SK-N-SH (cell line): ENCODE results near the gene STIM1. TPM values are rescaled to one million over a fixed set of nuclear protein-coding genes. Genes with fewer than 3 reads are reported as not detected.

Experiments
- CTCF ChIA-PET: fragments of 300-600, 350-600 bp; formaldehyde crosslinking; extraction: SDS; loops from one replicate; lab custom pipeline; 2021; lab: Yijun Ruan, JAX
- POLR2A ChIA-PET: fragments of 350-600 bp; sonication (Branson Sonifier 250); formaldehyde crosslinking; extraction: SDS; loops from one replicate; lab custom pipeline; 2020; ENCODE audit warnings: antibody characterized with exemption, inconsistent platforms; lab: Yijun Ruan, JAX
- DNase-seq: peaks from one replicate; pipeline ENCODE4 v3.0.0; 2012
- H2AFZ ChIP-seq: fragments of 200-600 bp; sonication (generic); 2 replicates; pipeline ENCODE4 v1.8.1; 2016; ENCODE audit warnings: antibody characterized with exemption, mild to moderate bottlenecking, low read depth
- H3F3A ChIP-seq: fragments of 200-600 bp; sonication (generic); replicated peaks from 2 replicates; pipeline ENCODE3; 2016; ENCODE audit warnings: antibody characterized with exemption, mild to moderate bottlenecking; ENCODE audit not compliant: insufficient read depth
- H3K27ac ChIP-seq, 2 experiments: fragments of 200-500 bp in 1 of 2; fragments of 200-600 bp in 1 of 2; sonication (Bioruptor generic) in 1 of 2; sonication (generic), shearing (Covaris generic) in 1 of 2; 2 replicates each; pipeline versions ENCODE4 v1.5.1 to v1.6.1; 2014 to 2016; ENCODE audit warnings: low read depth in 2 of 2, inconsistent platforms in 1 of 2, low read length in 1 of 2, mild to moderate bottlenecking in 1 of 2, mixed read lengths in 1 of 2
- H3K27me3 ChIP-seq: fragments of 200-600 bp; sonication (generic), shearing (Covaris generic); 2 replicates; pipeline ENCODE4 v1.6.1; 2016; ENCODE audit warnings: mixed run types; ENCODE audit not compliant: insufficient read depth
- H3K36me3 ChIP-seq, 2 experiments: fragments of 200-500 bp in 1 of 2; fragments of 200-600 bp in 1 of 2; sonication (Bioruptor generic) in 1 of 2; sonication (generic) in 1 of 2; replicated peaks in 1 of 2; 2 replicates each; pipeline versions ENCODE3 to v1.5.1; 2014 to 2016; ENCODE audit warnings: low read length in 1 of 2, mild to moderate bottlenecking in 1 of 2; ENCODE audit not compliant: insufficient read depth in 2 of 2, control insufficient read depth in 1 of 2
- H3K4me1 ChIP-seq, 2 experiments: fragments of 200-500 bp in 1 of 2; fragments of 200-600 bp in 1 of 2; sonication (Bioruptor generic) in 1 of 2; sonication (generic), shearing (Covaris generic) in 1 of 2; 2 replicates each; pipeline versions ENCODE4 v1.5.1 to v1.6.1; 2014 to 2016; ENCODE audit warnings: low read depth in 1 of 2, low read length in 1 of 2, mixed run types in 1 of 2; ENCODE audit not compliant: insufficient read depth in 2 of 2, control insufficient read depth in 1 of 2
- H3K4me2 ChIP-seq: fragments of 200-600 bp; sonication (generic), shearing (Covaris generic); 2 replicates; pipeline ENCODE4 v1.6.1; 2017; ENCODE audit warnings: mixed run types
- H3K4me3 ChIP-seq, 2 experiments: fragments of 200-500 bp in 1 of 2; fragments of 200-600 bp in 1 of 2; sonication (Bioruptor generic) in 1 of 2; sonication (generic), shearing (Covaris generic) in 1 of 2; 2 replicates each; pipeline versions ENCODE4 v1.5.1 to v1.8.1; 2014 to 2016; ENCODE audit warnings: low read depth in 2 of 2, inconsistent platforms in 1 of 2, low read length in 1 of 2, mild to moderate bottlenecking in 1 of 2, mixed read lengths in 1 of 2, moderate library complexity in 1 of 2
- H3K79me2 ChIP-seq: fragments of 200-600 bp; sonication (generic); 2 replicates; pipeline ENCODE4 v1.8.1; 2017; ENCODE audit warnings: mild to moderate bottlenecking; ENCODE audit not compliant: insufficient read depth
- H3K9ac ChIP-seq: fragments of 200-600 bp; sonication (generic); 2 replicates; pipeline ENCODE4 v1.6.1; 2017; ENCODE audit warnings: mixed run types
- H3K9me2 ChIP-seq: fragments of 200-600 bp; sonication (generic); 2 replicates; pipeline ENCODE4 v1.6.1; 2017; ENCODE audit warnings: mixed run types
- H3K9me3 ChIP-seq: fragments of 200-600 bp; sonication (generic); 2 replicates; pipeline ENCODE4 v1.6.1; 2017; ENCODE audit warnings: mixed run types, mild to moderate bottlenecking, moderate library complexity
- H4K20me1 ChIP-seq: fragments of 200-600 bp; sonication (generic); 2 replicates; pipeline ENCODE4 v1.6.1; 2017; ENCODE audit warnings: mild to moderate bottlenecking, mixed run types; ENCODE audit not compliant: insufficient read depth
- CHD2 ChIP-seq: fragments of 150-350 bp; IDR thresholded peaks from 2 replicates; pipeline ENCODE4 v1.6.1; 2018; ENCODE audit warnings: low read length; ENCODE audit not compliant: partially characterized antibody
- CTCF ChIP-seq: fragments of 200-600 bp; sonication (generic); IDR thresholded peaks from 2 replicates; pipeline ENCODE4 v1.6.1; 2017; ENCODE audit warnings: antibody characterized with exemption, mild to moderate bottlenecking, moderate library complexity
- ELF1 ChIP-seq: IDR thresholded peaks from 2 replicates; pipeline ENCODE4 v1.4.0; 2012
- EP300 ChIP-seq, 2 experiments: IDR thresholded peaks; 2 replicates each; pipeline versions ENCODE4 v1.4.0 to v1.6.1; 2012; ENCODE audit warnings: borderline replicate concordance in 1 of 2, low read depth in 1 of 2, low read length in 1 of 2
- EZH2phosphoT487 ChIP-seq: fragments of 200-600 bp; sonication (generic); IDR thresholded peaks from 2 replicates; pipeline ENCODE4 v1.6.1; 2017; ENCODE audit warnings: low read depth, mixed run types, mild to moderate bottlenecking, antibody characterized with exemption, moderate library complexity, borderline replicate concordance
- FOSL2 ChIP-seq: IDR thresholded peaks from 2 replicates; pipeline ENCODE4 v1.4.0; 2012; ENCODE audit warnings: low read depth, mild to moderate bottlenecking, moderate library complexity, borderline replicate concordance
- FOXM1 ChIP-seq: IDR thresholded peaks from 2 replicates; pipeline ENCODE4 v1.4.0; 2012; ENCODE audit warnings: low read depth, mild to moderate bottlenecking
- GABPA ChIP-seq: IDR thresholded peaks from 2 replicates; pipeline ENCODE4 v1.4.0; 2012; ENCODE audit warnings: low read depth, mild to moderate bottlenecking
- MAX ChIP-seq: IDR thresholded peaks from 2 replicates; pipeline ENCODE4 v1.4.0; 2012; ENCODE audit warnings: low read depth
- MXI1 ChIP-seq: IDR thresholded peaks from 2 replicates; pipeline ENCODE4 v1.6.1; 2012; ENCODE audit warnings: mild to moderate bottlenecking, low read depth, low read length, improper control_type of control experiment
- NFIC ChIP-seq: IDR thresholded peaks from 2 replicates; pipeline ENCODE4 v1.4.0; 2012; ENCODE audit warnings: borderline replicate concordance
- NRF1 ChIP-seq: IDR thresholded peaks from 2 replicates; pipeline ENCODE4 v1.6.1; 2012; ENCODE audit warnings: low read depth, mild to moderate bottlenecking, low read length
- PBX3 ChIP-seq: IDR thresholded peaks from 2 replicates; pipeline ENCODE4; 2012
- POLR2AphosphoS5 ChIP-seq: IDR thresholded peaks from 2 replicates; pipeline ENCODE4 v1.6.1; 2012; ENCODE audit warnings: low read depth, low read length
- RAD21 ChIP-seq: IDR thresholded peaks from 2 replicates; pipeline ENCODE4 v1.6.1; 2012; ENCODE audit warnings: mild to moderate bottlenecking, low read length
- RCOR1 ChIP-seq: fragments of 150-350 bp; IDR thresholded peaks from 2 replicates; pipeline ENCODE4 v1.6.1; 2017; ENCODE audit warnings: antibody characterized with exemption, low read length
- RFX5 ChIP-seq: IDR thresholded peaks from 2 replicates; pipeline ENCODE4 v1.6.1; 2012; ENCODE audit warnings: mild to moderate bottlenecking, improper control_type of control experiment, low read length
- SMC3 ChIP-seq: IDR thresholded peaks from 2 replicates; pipeline ENCODE4 v1.6.1; 2012; ENCODE audit warnings: low read depth, low read length, improper control_type of control experiment
- TAF1 ChIP-seq: IDR thresholded peaks from 2 replicates; pipeline ENCODE4 v1.6.1; 2012; ENCODE audit warnings: low read depth, mild to moderate bottlenecking, low read length, moderate library complexity, borderline replicate concordance
- TEAD4 ChIP-seq: IDR thresholded peaks from 2 replicates; pipeline ENCODE4 v1.4.0; 2012; ENCODE audit warnings: mild to moderate bottlenecking, borderline replicate concordance; ENCODE audit not compliant: insufficient read depth
- USF1 ChIP-seq: IDR thresholded peaks from 2 replicates; pipeline ENCODE4 v1.4.0; 2012; ENCODE audit warnings: low read depth, borderline replicate concordance
- USF2 ChIP-seq: fragments of 150-350 bp; IDR thresholded peaks from 2 replicates; pipeline ENCODE4 v1.6.1; 2017; ENCODE audit warnings: antibody characterized with exemption, low read length, low read depth, borderline replicate concordance
- YY1 ChIP-seq: IDR thresholded peaks from 2 replicates; pipeline ENCODE4 v1.4.0; 2012; ENCODE audit warnings: low read depth, mild to moderate bottlenecking
- ZBTB33 ChIP-seq: IDR thresholded peaks from 2 replicates; pipeline ENCODE4 v1.4.0; 2012; ENCODE audit warnings: low read depth, borderline replicate concordance
- WGBS: methylation state at CpG from one replicate; pipeline ENCODE4 v1.1.6; 2017; ENCODE audit warnings: low lambda C conversion rate; 5-methylcytosine and 5-hydroxymethylcytosine counted together
- polyA plus RNA-seq, 3 experiments: library from polyadenylated mRNA; depleted of rRNA; stranded (reverse); fragments of >200 nt; gene quantifications; 2 replicates each; pipeline ENCODE4 v1.2.3, GENCODE V29; 2012

The STIM1 gene
- 21.8 and 29.5 TPM in 2 replicates for polyA plus RNA-seq (2012; rRNA removed)
- polyA plus RNA-seq (2012; cell fraction: cytosol; rRNA removed) = 21.3 and 29.7 TPM in 2 replicates
- polyA plus RNA-seq (2012; cell fraction: nucleus; rRNA removed) = 32.6 and 41.8 TPM in 2 replicates

- H3K36me3 ChIP-seq = no peaks in the 10 kb centered on the region
- TF ChIP-seq TEAD4 (0 out of 2 replicates have a peak, but pooled peaks have one; percentile 5), TAF1 (no peak), RAD21 (peak; percentile 85), NRF1 (peak; percentile 58), CTCF (peak; percentile 83), PBX3 (no peak), YY1 (no peak), SMC3 (peak; percentile 93), MAX (peak; percentile 56), FOXM1 (0 out of 2 replicates have a peak, but pooled peaks have one; percentile 22), RFX5 (peak; percentile 84), CHD2 (peak; percentile 82), NFIC (no peak), USF2 (no peak), ZBTB33 (no peak), ELF1 (peak; percentile 22; the same call in 1 of the 2 replicates), FOSL2 (no peak), GABPA (no peak), MXI1 (0 out of 2 replicates have a peak, but pooled peaks have one; percentile 55), RCOR1 (no peak), POLR2AphosphoS5 (peak; percentile 18; the same call in 1 of the 2 replicates), EP300 (IDR thresholded peaks at IDR 0.05; ENCODE audit: borderline replicate concordance in 1 of 2, low read depth in 1 of 2, low read length in 1 of 2) (peak; percentile 19 to 25; a peak in 2 of 4 replicates), EZH2phosphoT487 (no peak), USF1 (no peak)
- peak; percentile 95 for DNase-seq
- peak within 1 kb of the TSS; percentile 87 to 89 for H3K4me3 ChIP-seq
- H3K4me1 ChIP-seq = peaks cover 27 to 28% of the 10 kb centered on the region in 2 experiments; a peak in 3 of 4 replicates
- H3K9me3 ChIP-seq = no peaks in the 10 kb centered on the region
- CTCF ChIA-PET = interaction anchor here (0.6 to 18.6 kb wide), 59 partner anchors 10 to 332 kb away, joined by 3 to 636 read pairs (median 7); partner anchors contain the start of genes PGAP2 and RHOG
- H2AFZ ChIP-seq = peak within 1 kb of the TSS; percentile 95
- no peaks in the 10 kb centered on the region for H3K27me3 ChIP-seq
- peaks cover 43% of the 10 kb centered on the region for H3K79me2 ChIP-seq
- no peaks in the 10 kb centered on the region for H3K9me2 ChIP-seq
- POLR2A ChIA-PET = interaction anchor here (0.8 to 2.7 kb wide), 6 partner anchors 12 to 240 kb away, joined by 3 to 12 read pairs (median 5); partner anchors contain the start of genes PGAP2 and RHOG
- H3K27ac ChIP-seq = peak within 1 kb of the TSS; percentile 82 to 88
- no peaks in the 10 kb centered on the region for H3F3A ChIP-seq
- peak within 1 kb of the TSS; percentile 86 for H3K9ac ChIP-seq
- H3K4me2 ChIP-seq = peak within 1 kb of the TSS; percentile 88
- H4K20me1 ChIP-seq = no peaks in the 10 kb centered on the region; the same call in 1 of the 2 replicates
- 2% methylated on average over 27 of the region's 87 CpGs for WGBS
Observed at GRCh38 chr11:3854977-3855807, at the start of gene STIM1. Gene STIM1, plus strand, starts transcription at chr11:3855664. Its CDS starts 607 bp downstream, at chr11:3856271.
